SU-DHL-6 (cell line): ENCODE measurements around the gene NOS3.

Experiments used
- EZH2phosphoT487 ChIP-seq: fragments of 200-600 bp; sonication (generic), shearing (Covaris generic); conservative IDR thresholded peaks from 2 replicates; pipeline ENCODE4 v1.6.1; 2018; ENCODE audit warnings: mild to moderate bottlenecking, antibody characterized with exemption, low read length, moderate library complexity, mixed read lengths
- TF ChIP-seq, protein P1 (sequence below): fragments of 200-600 bp; sonication (generic); IDR thresholded peaks from one replicate; pipeline ENCODE4 v1.5.1; 2017; ENCODE audit warnings: antibody characterized with exemption, mild to moderate bottlenecking, low read length, moderate library complexity; ENCODE audit not compliant: insufficient read depth, poor library complexity, severe bottlenecking

GRCh38 chr7:150977382-150978125 is 13.3 kb upstream of the NOS3 start:
- TF ChIP-seq, protein P1, sequence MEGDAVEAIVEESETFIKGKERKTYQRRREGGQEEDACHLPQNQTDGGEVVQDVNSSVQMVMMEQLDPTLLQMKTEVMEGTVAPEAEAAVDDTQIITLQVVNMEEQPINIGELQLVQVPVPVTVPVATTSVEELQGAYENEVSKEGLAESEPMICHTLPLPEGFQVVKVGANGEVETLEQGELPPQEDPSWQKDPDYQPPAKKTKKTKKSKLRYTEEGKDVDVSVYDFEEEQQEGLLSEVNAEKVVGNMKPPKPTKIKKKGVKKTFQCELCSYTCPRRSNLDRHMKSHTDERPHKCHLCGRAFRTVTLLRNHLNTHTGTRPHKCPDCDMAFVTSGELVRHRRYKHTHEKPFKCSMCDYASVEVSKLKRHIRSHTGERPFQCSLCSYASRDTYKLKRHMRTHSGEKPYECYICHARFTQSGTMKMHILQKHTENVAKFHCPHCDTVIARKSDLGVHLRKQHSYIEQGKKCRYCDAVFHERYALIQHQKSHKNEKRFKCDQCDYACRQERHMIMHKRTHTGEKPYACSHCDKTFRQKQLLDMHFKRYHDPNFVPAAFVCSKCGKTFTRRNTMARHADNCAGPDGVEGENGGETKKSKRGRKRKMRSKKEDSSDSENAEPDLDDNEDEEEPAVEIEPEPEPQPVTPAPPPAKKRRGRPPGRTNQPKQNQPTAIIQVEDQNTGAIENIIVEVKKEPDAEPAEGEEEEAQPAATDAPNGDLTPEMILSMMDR, result no peak
- no peak for TF ChIP-seq EZH2phosphoT487
